HG03108 (cell line): ENCODE data around the gene MMP20.

Source experiments
- ATAC-seq: cut with Tn5 transposase; IDR thresholded peaks from one replicate; pipeline ENCODE4 v1.9.1; 2021; ENCODE audit warnings: moderate library complexity; ENCODE audit not compliant: unreplicated experiment

MMP20 gene

DNA sequence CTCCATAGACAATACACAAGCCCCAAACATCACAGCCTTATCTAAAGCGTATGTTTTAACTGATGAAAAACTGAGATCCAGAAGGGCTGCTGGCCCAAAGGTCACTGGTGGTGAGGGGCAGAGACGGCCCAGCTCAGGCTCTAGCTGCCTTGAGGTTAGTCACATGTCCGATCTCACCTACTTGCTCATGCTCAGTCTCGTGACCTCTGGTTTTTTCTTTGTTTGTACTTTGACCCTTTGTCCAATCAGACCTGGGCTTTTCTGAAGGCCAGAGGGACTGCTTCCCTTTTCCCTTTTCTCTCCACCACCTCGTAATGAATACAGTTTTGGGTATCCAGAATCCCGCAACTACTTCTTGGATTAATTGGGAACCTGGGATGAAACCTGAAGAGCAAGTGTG is 28.6 kb downstream of the MMP20 start:
- no peak for ATAC-seq

DNA sequence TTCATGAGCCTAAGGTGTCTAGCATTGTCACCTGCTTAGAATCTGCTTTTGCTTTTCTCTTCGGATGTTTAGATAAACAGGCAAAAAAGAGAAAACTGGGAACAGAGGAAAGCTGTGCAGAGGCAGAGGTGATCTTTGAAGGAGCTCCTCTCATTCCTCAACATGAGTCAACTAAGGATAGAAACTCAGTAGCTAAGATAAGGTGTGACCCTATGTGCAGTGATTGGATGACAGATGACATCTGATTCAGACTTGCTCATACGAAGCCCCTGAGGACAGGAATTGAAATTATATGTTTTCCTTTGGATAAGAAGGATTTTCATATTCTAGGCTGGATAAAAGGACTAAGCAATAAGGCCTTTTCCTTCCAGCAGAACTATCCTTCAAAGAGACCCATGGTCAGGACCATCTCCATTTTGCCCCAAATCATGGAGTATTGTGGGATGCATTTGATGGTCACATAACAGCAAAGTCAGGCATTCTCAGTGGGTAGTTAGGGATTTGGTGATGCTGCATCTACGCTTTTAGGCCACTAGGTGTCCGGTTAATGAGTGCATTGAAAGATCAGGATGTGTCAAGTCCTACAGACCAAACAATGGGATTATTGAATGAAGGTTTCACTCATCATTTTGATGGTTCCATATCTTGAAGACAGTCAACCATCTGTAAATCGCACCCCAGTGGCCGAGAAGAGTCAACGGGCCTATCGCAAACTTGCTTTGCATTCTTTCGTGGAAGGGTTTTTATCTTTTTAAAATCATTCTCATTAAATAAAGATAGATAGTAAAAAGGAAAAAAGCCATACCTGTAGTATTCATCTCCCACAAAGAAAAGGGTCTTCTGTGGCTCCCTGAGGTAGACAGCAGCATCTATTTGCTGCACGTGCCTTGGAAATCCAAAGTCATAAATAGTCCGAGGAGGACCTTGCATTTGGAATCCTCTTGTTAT is 32.2 kb downstream of the MMP20 start:
- no peak for ATAC-seq

DNA sequence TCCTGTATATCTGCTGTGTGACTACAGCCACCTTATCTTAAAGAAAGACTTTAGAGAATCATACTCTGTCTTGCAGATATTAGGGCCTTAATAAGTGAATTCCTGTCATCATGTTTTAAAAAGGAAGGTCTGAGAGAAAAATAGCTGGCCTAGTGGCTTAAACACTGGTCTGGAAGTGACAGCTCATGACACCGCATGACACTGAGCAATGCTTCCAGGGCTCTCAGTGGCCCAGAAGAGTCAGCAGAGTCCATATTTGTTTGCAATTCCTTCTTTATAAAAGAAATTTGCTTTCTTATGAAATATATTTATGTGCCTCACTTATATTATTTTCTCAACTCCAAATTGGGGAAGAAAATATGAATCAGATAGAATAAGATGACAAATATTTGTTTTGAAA is 33.0 kb downstream of the MMP20 start:
- ATAC-seq = no peak

DNA sequence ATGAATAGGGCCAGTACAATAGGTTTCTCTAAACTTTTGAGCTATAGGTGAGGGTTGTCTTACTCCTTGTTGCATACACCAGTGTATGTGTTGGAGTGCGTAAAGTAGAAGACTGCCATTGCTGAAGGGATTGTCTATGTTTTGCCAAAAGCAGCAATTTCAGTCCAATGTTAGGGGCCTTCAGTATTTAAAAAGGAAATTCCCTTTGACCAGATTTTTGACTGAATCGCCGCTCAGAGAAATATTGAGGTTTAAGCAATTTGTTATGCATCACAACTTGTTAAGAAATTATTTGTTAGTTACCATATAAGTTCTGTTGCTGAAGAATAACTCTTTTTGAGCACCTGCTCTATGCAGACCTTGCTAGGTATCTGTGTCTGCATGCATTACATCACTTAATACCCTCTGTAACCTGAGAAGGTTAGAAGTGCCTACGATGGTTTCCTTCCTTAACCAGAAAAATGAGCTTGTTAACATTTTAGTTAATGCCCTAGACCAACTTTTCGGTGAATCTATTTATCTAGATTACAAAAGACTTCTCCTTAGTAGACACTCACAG is 33.9 kb downstream of the MMP20 start:
- no peak for ATAC-seq

DNA sequence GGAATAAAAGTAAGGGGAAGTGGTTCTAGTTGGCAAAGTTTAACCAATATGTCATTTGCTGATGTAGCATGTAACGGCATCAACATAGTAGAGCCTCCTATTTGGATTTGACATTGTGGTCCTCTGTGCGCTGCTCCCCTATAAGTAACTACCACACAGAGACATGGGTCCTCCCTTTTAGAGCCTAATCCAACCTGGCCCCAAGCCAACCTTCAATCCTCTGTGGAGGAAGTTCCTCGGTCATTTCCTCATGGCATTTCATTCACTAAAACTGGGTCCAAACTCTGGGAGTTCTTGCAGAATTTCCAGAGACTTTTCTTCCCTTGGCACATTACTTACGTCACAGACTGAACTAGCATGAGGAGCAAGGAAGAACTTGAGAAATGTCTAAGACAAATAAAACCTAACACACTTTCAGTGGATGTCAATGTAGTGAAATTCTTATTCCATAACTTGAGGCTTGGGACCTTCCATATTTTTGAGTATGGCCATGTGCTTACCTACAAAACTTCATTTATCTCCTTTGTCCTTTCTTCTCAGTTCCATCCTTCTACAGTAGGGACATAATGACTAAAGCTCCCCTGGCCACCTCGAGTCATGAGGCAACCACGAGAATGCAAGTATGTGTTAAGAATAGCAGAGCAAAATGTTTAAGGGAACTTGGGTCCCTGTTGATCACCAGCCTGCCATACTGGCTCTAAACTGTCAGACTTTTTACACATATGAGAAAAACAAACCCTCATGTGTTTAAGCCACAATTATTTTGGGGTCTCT is 34.7 kb downstream of the MMP20 start:
- ATAC-seq = no peak

DNA sequence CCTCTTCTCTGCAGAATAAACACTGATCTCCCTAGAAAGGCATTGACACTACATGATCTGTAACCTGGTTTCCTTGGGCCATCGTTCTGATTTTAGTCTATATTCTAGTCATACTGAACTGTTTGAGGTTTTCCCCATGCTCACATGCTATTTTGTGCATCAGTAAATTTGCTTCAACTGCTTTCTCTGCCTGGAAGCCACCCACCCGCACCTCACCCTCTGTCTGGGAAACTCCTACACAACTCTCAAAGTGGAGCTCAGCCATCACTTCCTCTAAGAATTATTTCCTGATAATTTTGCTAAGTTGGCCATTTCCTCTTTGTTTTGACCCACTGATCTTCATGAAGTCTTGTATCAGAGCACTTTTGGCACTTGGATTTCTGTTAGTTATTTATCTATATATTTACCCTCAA is 36.1 kb downstream of the MMP20 start:
- ATAC-seq = no peak

DNA sequence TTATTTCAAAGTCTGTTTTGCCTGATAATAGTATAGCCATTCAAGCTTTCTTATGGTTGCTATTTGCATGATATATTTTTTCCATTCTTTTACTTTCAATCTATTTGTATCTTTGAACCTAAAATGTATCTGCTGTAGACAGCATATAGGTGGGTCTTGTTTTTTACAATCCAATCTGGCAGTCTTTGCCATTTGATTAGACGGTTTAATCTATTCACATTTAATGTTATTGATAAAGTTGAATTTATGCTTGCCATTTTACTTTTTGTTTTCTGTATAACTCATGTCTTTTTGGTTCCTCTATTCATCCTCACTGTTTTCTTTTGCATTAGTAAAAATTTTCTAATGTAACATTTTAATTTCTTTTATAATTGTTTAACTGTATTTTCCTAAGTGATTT is 37.4 kb downstream of the MMP20 start:
- ATAC-seq = no peak

DNA sequence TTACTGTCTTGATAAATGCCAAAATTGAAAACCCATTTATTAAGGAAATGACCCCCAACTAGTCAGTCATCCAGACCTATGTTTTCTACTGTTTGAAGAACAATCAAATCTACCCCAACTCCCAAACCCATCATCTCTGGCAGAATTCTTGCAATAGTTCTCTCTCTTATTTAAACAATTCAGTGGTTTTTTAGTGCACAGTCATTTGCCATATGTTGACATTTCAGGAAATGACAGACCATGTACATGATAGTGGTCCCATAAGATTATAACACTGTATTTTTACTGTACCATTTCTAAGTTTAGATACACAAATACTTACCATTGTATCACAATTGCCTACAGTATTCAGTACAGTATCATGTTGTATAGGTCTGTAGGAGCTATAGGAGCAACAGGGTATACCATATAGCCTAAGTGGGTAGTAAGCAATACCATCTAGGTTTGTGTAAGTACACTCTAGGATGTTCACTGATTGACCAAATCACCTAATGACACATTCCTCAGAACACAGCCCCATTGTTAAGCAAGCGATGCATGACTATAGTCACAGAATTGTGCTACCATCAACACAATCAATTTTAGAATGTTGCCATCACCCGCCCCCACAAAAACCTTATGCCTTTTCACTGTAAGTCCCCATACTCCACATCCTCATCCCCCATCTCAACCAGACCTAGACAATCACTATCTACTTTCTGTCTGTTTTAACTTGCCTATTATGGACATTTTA is 41.8 kb downstream of the MMP20 start:
- ATAC-seq = no peak

DNA sequence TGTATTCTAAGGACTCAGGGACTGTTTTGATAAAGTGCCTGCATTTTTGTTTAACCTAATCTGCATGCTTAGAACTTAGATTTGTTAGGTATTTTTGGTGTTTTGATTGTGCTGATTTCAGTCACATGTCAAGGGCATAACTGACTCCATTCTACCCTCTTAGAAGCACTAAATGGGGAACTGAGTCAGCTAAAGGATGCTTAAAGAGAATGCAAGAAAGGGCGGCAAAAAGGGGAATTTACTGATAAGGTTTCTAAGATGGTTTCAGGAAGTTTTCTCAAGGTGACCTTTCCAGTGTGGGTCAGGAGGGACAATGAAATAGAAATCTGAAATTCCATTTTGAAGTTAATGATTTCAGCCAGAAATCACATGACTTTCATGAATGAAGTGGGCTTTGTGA is 43.0 kb downstream of the MMP20 start:
- ATAC-seq = no peak

DNA sequence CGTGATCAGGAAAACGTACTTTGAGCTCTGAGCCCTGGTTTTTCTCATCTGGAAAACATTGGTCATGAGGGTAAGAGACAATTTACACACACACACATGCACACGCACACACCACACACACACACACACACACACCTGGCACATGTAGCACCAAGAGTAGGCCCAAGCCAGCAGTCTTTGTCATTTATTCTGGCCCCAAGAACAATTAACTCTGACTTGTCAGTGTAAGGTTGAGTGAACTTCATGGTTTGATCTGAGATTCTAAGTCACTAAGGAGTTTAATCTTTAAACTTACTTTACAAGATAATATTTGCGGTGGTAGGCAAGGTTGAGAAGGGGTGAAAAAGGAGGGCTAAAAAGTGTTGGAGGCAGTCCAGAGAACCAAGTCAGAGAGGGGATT is 44.1 kb downstream of the MMP20 start:
- ATAC-seq = no peak

DNA sequence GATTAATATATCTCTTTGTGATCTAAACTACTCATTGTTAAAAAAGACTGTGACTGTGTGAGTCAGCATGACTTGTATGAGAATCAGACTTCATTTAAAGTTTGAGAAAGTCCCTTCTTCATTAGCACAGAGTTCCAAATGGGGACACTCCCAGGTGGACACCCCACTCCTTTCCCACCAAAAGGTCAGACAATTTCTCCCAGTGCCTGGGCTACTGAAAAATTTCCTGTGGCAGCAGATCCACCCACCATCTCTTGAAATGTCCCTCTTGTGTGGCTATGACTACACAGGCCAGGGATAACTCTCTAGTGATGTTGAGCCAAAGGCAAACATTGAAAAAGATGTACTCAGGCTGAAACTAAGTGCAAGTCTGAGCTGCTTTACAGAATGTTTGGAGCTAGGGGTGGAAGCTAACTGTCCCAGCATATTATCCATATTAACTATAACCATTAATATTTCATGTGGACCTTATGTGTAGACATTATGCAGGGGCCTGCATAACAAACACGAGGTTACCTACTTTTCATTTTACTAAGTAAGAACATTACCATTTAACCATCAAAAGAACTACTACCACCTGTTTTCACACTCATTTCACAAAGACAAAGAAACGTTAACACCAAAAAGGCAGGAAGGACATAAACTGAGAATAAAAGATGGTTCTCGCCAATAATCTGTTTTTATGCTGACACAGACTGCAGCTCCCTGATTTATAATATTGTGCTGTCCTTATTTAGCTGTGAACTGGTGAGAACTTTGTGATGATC is 44.8 kb downstream of the MMP20 start:
- no peak for ATAC-seq

DNA sequence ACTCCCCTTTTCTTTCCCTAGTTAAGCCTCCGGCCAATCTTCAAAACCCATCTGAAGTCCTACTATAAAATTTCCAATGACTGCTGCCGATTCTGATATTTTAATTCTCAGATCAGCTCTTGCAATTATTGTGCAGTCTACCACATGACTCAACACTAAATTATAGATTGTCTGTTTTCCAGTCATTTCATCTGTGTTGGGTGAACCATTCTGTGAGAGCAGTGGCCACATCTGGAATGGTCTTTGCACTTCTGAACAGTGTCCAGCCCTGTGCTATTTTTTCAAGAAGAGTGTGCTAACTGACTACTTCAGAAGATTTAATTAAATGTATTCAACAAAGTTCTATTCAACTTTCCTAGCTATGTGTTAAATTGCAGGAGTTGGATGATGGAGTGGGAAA is 47.4 kb downstream of the MMP20 start:
- ATAC-seq = no peak

DNA sequence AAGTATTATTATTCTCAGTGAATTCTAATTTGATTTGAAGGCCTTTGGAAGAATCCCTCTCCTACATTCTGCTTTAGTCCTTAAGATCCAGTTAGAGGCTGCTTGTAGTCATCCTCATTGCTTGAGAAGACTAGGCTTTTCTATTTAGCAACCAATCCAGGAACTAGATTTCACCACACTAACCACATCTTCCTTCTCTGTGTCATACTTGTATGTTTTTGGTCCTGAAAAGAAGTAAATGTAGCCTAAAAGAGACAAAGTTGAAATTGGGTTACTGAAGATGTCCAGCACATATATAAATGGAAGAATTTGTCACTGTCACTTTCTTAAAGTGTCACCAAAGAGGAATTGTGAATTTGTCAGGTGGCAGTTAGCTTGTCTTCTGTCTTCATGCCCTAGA is 48.0 kb downstream of the MMP20 start:
- peak; percentile 51 for ATAC-seq

DNA sequence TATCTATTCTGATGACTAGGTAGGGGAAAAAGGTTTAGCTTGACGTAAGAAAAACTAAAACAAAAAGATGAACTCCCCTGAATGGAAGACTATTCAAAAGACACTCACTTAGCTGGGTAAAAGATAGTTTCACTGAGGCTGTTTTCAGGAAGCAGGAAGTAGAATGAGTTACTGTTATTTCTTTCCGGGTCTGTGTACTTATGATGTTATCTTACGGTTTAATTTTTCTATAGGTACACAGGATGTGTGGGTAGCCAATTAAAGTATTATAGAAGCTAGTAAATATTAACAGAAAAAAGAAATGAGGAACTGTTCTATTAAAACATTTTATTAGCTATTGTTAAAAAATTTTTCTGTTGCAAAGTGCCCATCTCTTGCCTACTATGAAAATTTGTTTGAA is 48.8 kb downstream of the MMP20 start:
- ATAC-seq = no peak

DNA sequence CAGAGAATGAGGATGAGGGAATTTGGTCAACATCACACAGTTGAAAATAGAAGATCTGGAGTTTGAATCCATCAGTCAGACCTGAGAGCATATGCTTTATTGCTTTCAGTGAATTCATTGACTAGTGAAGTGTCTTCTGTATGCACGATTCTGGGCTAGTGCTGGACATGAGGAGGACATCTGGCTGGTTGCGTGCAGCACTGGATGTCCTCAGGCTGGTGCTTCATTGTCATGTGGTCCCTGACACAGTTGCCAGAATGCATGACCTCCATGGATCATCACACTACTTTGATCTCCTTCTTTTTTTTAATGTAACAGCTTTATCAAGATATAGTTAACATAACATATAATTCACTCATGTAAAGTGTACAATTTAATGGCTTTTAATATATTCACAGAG is 50.1 kb downstream of the MMP20 start:
- no peak for ATAC-seq

DNA sequence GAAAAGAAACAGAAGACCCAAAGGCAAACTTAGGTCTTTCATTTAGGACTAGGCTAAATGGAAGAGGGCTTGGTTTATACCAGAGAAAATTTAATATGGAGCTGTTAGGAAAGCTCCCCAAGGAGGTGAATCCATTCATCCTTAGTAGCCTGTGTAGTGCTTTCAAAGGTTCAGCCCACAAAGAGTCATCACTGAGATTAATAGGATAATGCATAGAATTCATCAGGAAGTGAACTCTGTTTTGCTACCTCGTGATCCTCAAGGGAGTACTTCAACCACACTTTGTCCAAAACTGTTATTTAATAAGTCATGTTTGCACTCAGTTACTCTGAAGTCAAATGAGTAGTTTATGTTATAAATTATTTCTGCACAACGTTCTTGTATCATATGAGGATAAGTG is 51.3 kb downstream of the MMP20 start:
- no peak for ATAC-seq

DNA sequence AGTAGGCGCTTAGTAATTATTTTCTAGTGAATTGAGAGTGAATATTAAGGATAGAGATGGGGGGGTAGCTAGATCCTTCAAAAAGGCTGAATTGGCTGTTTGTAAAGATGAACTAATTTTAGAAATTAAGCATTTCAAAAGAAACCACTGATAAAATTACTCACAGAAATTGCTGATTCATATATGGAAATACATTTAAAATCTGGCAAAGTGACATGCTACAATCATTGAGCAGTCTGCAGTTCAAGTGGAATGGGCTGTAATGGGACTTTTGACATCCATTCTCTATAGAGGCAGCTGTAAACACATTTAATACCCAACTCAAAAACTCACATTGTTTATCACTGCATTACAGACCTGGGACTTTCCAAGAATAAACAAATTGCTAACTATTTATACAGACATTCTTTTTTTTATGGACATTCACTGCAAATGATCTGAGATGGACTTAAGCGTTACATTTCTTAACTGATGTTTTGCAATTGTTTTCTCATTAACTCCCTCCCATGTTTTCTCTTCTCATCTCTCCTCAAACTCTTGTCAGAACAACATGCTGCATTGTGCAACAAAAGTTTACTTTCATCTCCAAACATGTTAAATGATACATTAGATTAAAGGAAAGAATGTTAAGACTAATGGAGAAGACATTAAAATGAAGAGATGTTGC is 52.4 kb downstream of the MMP20 start:
- ATAC-seq = no peak

DNA sequence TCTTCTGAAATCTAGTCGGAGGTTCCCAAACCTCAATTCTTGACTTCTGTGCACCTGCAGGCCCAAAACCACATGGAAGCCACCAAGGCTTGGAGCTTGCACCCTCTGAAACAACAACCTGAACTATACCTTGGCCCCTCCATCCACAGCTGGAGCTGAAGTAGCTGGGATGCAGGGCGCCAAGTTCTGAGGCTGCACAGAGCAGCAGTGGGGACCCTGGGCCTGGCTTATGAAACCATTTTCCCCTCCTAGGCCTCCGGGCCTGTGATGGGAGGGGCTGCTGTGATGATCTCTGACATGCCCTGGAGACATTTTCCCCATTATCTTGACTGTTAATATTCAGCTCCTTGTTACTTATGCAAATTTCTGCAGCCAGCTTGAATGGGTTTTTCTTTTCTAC is 56.3 kb downstream of the MMP20 start:
- ATAC-seq = no peak

DNA sequence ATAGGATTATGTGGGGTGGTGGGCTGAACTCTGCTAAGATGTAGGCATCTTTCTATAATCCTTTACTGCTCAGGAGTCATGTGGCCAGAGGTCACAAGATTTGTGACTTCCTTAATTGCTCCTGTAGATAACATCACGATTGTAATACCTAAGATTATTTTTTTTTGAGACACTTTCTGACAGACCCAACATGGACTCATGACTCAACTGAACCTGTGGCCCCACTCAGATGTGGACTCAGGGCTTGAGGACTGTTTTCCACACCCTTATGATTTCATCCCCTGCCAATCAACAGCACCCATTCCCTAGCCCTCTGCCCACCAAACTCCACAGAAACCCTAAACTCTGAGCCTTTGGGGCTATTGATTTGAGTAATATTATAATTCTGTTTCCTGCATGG is 59.0 kb downstream of the MMP20 start:
- no peak for ATAC-seq

DNA sequence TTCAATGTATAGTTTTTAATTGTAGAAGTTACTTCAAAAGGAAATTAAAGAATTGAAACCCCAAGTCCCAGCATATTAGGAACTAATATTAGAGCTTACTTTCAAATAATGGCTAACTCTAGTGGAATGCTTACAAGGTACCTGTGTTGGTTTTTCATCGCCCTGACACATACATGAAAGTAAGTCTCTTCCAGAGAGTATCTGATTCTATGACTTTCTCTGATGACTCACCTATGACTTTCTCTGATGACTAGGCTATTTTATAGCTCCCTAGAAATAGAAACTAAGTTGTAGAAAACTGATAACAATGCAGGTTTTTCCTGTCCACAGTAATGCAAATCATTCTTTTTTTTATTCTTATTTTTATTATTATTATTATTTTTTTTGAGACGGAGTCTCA is 61.0 kb downstream of the MMP20 start:
- ATAC-seq = peak; percentile 58
